Right lung (tissue), 5 donors: ENCODE data around the gene SLC5A10. TPM values are rescaled to one million over a fixed set of nuclear protein-coding genes. Genes with fewer than 3 reads are reported as not detected.
"Not testable (repeated sequence)": the region's sequence is repeated elsewhere in the genome, so short reads cannot be mapped to it uniquely, and the experiment has no call there.

ENCODE experiments used
- DNase-seq, 2 donors: peaks; one replicate each; pipeline ENCODE4 v3.0.0-alpha.2; 2013
- polyA plus RNA-seq, 5 donors: library from polyadenylated mRNA; unstranded; fragments of 120-200 nt; gene quantifications; one replicate each; pipeline versions ENCODE4 v1.2.1 to v1.2.3, GENCODE V29; 2013; ENCODE audit warnings: inconsistent platforms in 1 of 5, low replicate concordance in 1 of 5; ENCODE audit not compliant: insufficient read length in 5 of 5, insufficient read depth in 1 of 5

Gene SLC5A10
- polyA plus RNA-seq, 5 donors = 0.26 to 0.81 (median 0.59) TPM

GRCh38 chr17:19017804-19018599 is 66.0 kb downstream of the SLC5A10 start:
- no peak for DNase-seq

GRCh38 chr17:19018600-19018950 is 66.6 kb downstream of the SLC5A10 start:
- DNase-seq = no peak

- DNase-seq = no peak
Measured at GRCh38 chr17:19019041-19019941, 67.3 kb downstream of the SLC5A10 start.

GRCh38 chr17:19020016-19020415 is 68.1 kb downstream of the SLC5A10 start:
- DNase-seq = no peak

- not testable (repeated sequence) for DNase-seq
Measured at GRCh38 chr17:19021011-19021621, 69.2 kb downstream of the SLC5A10 start.

GRCh38 chr17:19021622-19022083 is 69.7 kb downstream of the SLC5A10 start:
- no peak for DNase-seq

GRCh38 chr17:19022128-19022527 is 70.2 kb downstream of the SLC5A10 start:
- no peak for DNase-seq

GRCh38 chr17:19022747-19023146 is 70.8 kb downstream of the SLC5A10 start:
- no peak for DNase-seq

GRCh38 chr17:19023209-19023999 is 71.4 kb downstream of the SLC5A10 start:
- no peak for DNase-seq

- no peak for DNase-seq
Measured at GRCh38 chr17:19024101-19025078, 72.4 kb downstream of the SLC5A10 start.

- not testable (repeated sequence) for DNase-seq
Measured at GRCh38 chr17:19028671-19029070, 76.7 kb downstream of the SLC5A10 start.

GRCh38 chr17:19029740-19030139 is 77.8 kb downstream of the SLC5A10 start:
- DNase-seq = not testable (repeated sequence)

- DNase-seq = not testable (repeated sequence)
Measured at GRCh38 chr17:19030771-19031449, 78.9 kb downstream of the SLC5A10 start.

GRCh38 chr17:19031729-19032128 is 79.8 kb downstream of the SLC5A10 start:
- not testable (repeated sequence) for DNase-seq

GRCh38 chr17:19032377-19032988 is 80.5 kb downstream of the SLC5A10 start:
- DNase-seq = not testable (repeated sequence)

GRCh38 chr17:19036186-19036585 is 84.2 kb downstream of the SLC5A10 start:
- DNase-seq = not testable (repeated sequence)

GRCh38 chr17:19037547-19037946 is 85.6 kb downstream of the SLC5A10 start:
- DNase-seq = not testable (repeated sequence)

- DNase-seq = not testable (repeated sequence)
Measured at GRCh38 chr17:19038007-19038406, 86.0 kb downstream of the SLC5A10 start.

- not testable (repeated sequence) for DNase-seq
Measured at GRCh38 chr17:19038730-19039129, 86.8 kb downstream of the SLC5A10 start.
